K562 treated with DMSO at 1 percent for 24 hours (cell line): ENCODE data around the gene CLEC16A. TPM values are rescaled to one million over a fixed set of nuclear protein-coding genes. Genes with fewer than 3 reads are reported as not detected.

Experiments
- total RNA-seq: library from RNA; unstranded; fragments of 300-600 nt; gene quantifications from 2 replicates; pipeline ENCODE4 v1.2.3, GENCODE V29; 2022; ENCODE audit warnings: low read depth; ENCODE audit not compliant: insufficient read depth

The CLEC16A gene, protein sequence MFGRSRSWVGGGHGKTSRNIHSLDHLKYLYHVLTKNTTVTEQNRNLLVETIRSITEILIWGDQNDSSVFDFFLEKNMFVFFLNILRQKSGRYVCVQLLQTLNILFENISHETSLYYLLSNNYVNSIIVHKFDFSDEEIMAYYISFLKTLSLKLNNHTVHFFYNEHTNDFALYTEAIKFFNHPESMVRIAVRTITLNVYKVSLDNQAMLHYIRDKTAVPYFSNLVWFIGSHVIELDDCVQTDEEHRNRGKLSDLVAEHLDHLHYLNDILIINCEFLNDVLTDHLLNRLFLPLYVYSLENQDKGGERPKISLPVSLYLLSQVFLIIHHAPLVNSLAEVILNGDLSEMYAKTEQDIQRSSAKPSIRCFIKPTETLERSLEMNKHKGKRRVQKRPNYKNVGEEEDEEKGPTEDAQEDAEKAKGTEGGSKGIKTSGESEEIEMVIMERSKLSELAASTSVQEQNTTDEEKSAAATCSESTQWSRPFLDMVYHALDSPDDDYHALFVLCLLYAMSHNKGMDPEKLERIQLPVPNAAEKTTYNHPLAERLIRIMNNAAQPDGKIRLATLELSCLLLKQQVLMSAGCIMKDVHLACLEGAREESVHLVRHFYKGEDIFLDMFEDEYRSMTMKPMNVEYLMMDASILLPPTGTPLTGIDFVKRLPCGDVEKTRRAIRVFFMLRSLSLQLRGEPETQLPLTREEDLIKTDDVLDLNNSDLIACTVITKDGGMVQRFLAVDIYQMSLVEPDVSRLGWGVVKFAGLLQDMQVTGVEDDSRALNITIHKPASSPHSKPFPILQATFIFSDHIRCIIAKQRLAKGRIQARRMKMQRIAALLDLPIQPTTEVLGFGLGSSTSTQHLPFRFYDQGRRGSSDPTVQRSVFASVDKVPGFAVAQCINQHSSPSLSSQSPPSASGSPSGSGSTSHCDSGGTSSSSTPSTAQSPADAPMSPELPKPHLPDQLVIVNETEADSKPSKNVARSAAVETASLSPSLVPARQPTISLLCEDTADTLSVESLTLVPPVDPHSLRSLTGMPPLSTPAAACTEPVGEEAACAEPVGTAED
- total RNA-seq = 24.4 and 24.6 TPM in 2 replicates

DNA sequence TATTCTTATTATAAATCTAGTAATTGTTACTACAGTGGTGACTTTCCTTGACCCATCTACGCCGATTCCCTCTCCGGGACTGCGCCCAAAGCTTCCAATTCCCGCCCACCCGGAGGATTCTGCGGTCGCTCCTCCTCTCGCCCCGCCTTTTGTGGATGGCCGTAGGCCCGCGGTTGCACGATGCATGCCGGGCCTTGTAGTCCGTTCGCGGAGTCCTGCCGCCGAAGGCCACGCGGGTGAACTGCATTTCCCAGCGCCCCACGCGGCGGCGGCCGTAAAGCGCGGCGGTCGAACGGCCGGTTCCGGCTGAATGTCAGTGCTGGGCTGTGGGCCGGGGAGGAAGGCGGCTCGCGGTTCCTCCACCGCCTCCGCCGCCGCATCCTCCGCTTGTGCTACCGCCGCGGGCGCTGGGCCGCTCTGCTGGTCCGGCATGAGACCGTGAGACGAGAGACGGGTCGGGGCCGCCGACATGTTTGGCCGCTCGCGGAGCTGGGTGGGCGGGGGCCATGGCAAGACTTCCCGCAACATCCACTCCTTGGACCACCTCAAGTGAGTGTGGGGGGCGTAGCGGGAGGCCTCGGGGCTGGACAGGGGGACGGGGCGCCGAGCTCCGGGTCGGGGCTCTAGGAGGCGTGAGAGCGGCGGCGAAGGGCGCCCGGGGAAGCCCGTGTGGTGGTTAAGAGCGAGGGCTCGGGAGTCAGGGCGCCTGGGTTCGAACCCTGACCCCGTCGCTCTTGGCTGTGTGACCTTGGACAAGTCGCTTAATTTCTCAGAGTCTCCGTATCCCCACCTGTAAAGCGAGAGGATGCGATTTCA lies at the start of gene CLEC16A:
Gene CLEC16A (plus strand): TSS at position 316 of the 816 bp plus-strand sequence. CDS start 154 bp downstream, at position 470.

DNA sequence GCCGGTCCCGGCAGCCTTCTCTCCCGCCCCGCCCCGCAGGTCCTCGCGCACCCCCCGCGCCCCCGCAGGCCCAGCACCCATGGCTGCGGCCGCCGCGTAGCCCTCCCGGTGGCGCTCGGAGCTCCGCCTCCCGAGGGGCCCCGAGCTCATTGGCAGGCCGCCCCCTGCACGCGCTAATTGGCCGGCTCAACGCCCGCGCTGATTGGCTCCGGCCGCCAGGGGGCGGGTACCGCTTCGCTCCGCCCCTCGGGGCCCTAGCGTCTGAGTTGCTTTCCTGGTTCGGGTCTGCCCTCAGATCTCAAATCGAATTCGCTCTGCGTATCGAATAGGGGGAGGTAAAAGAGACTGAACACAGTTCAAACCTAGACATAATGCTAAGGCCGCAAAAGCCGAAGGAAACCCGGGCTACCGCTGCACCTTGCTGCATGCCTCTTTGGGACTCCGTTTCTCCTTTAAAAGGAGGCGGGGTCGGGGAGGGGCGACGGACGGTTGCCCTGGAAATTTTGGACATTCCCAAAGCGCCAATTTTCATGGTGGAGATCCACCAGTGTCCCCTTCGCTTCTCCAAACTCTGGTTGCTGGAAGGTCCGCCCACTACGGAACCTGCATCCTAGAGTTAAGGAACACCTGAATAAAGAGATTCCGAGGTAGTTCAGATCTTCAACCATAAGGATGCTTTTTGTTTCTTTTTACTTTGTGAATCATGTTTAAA lies 1.9 kb upstream of the CLEC16A start, which contains the start of gene DEXI:
Gene DEXI (minus strand): TSS at position 117 of the 712 bp plus-strand sequence. CDS start 463 bp downstream, outside the sequence.

Other genes with a start within 250 kb of the CLEC16A start
- gene TEKT5, start 249.6 kb upstream of the CLEC16A start, total RNA-seq = 0.57 and 1.4 TPM in 2 replicates
- 31.0 and 34.0 TPM in 2 replicates for gene NUBP1, start 200.7 kb upstream of the CLEC16A start, total RNA-seq
- gene TVP23A, start 125.8 kb upstream of the CLEC16A start, total RNA-seq = 0.12 TPM in 1 of 2 replicates, not detected in the other
- 0.43 TPM in 1 of 2 replicates, not detected in the other for gene CIITA, start 67.4 kb upstream of the CLEC16A start, total RNA-seq
- gene DEXI, start 2.1 kb upstream of the CLEC16A start, total RNA-seq = 57.6 and 64.7 TPM in 2 replicates